Gastrocnemius medialis (tissue), 4 donors: ENCODE results near the gene GPRC5D.

Experiments
- CTCF ChIP-seq, 5 experiments: fragments of 450-650 bp in 3 of 5; fragments of 200-600 bp in 2 of 5; sonication (generic) in 2 of 5; IDR thresholded peaks in 4 of 5; conservative IDR thresholded peaks in 1 of 5; 1 replicate in 4 of 5; 2 replicates in 1 of 5; pipeline ENCODE4 v1.5.1; 2016 to 2019; ENCODE audit warnings: antibody characterized with exemption in 5 of 5, mild to moderate bottlenecking in 3 of 5, moderate library complexity in 3 of 5
- POLR2A ChIP-seq, 2 donors: fragments of 450-650 bp; IDR thresholded peaks; one replicate each; pipeline ENCODE4 v1.6.1; 2017; ENCODE audit warnings: antibody characterized with exemption in 2 of 2, mild to moderate bottlenecking in 2 of 2, moderate library complexity in 2 of 2

DNA sequence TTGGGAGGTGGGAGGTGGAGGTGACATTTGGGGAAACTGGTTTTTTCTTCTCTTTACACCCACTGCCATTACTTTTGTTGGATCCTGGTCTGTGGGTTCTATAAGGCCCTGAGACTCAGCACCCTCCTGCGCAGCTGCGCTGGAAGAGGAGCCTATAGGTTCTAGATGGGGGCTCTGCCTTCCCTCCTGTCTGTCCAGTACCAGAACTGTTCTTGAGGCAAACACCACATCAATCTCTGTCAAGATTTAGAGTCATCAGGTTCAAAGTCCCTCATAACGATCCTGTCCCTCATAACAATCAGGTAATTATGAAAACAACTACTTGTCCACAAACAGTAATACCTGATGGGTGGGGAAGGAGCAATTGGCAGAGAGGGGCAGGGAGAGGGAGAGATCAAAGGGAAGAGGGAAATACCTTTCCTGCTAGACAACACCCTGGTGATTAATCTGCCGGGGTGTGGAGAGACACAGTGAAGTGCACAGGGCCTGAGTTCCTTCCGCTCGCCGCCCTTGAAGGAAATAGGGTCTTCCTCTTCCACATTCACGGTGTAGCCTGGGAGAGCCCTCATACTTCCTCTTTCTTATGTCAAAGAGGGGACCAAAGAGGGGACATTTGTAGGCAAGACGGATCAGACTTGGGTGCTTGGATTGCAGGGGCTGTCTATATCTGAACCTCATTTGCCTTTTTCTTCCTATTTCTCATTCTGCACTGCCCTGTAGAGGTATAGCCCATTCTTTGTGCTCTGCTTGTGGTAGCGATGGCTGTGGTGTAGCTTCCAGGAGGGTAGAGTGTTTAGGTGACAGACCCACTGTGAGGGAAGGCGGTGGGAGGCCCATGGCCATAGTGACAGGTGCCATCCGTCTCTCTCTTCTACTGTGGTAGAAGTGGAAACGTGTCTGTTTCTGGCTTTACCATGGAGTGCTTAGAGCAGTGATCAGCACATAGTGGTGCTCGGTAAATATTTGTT is 48.0 kb downstream of the GPRC5D start:
- TF ChIP-seq CTCF (IDR thresholded peaks at IDR 0.05 in 4 of 5, conservative IDR thresholded peaks at IDR 0.05 in 1 of 5) (no peak), POLR2A (IDR thresholded peaks at IDR 0.05) (no peak)
